DMS 273 (cell line): ENCODE results near the gene PHF21B.

Experiments used
- DNase-seq: peaks from one replicate; lab custom pipeline; 2025; ENCODE audit not compliant: unreplicated experiment; lab: John Stamatoyannopoulos, UW

Gene PHF21B

GRCh38 chr22:44895296-44896055 is 114.3 kb downstream of the PHF21B start:
- DNase-seq, result no peak

GRCh38 chr22:44894782-44895181 is 115.0 kb downstream of the PHF21B start:
- no peak for DNase-seq

GRCh38 chr22:44894321-44894720 is 115.5 kb downstream of the PHF21B start:
- no peak for DNase-seq

- no peak for DNase-seq
Observed at GRCh38 chr22:44893731-44894080, 116.1 kb downstream of the PHF21B start.

- DNase-seq, result no peak
Observed at GRCh38 chr22:44892803-44893730, 116.7 kb downstream of the PHF21B start.

GRCh38 chr22:44892243-44892642 is 117.6 kb downstream of the PHF21B start:
- DNase-seq, result no peak

GRCh38 chr22:44891791-44892190 is 118.0 kb downstream of the PHF21B start:
- DNase-seq, result no peak

- DNase-seq, result no peak
Observed at GRCh38 chr22:44891293-44891747, 118.5 kb downstream of the PHF21B start.

- DNase-seq, result no peak
Observed at GRCh38 chr22:44890416-44891292, 119.2 kb downstream of the PHF21B start.

- DNase-seq, result no peak
Observed at GRCh38 chr22:44889255-44889878, 120.4 kb downstream of the PHF21B start.

GRCh38 chr22:44888491-44889254 is 121.1 kb downstream of the PHF21B start:
- DNase-seq, result no peak

GRCh38 chr22:44887941-44888366 is 121.9 kb downstream of the PHF21B start:
- DNase-seq, result no peak

- no peak for DNase-seq
Observed at GRCh38 chr22:44885806-44886360, 123.9 kb downstream of the PHF21B start.

GRCh38 chr22:44884968-44885805 is 124.6 kb downstream of the PHF21B start:
- no peak for DNase-seq

GRCh38 chr22:44884562-44884961 is 125.2 kb downstream of the PHF21B start:
- no peak for DNase-seq

- no peak for DNase-seq
Observed at GRCh38 chr22:44883011-44883421, 126.8 kb downstream of the PHF21B start.

- DNase-seq, result no peak
Observed at GRCh38 chr22:44882226-44882905, 127.4 kb downstream of the PHF21B start.

GRCh38 chr22:44881624-44882023 is 128.2 kb downstream of the PHF21B start:
- no peak for DNase-seq
